Measurements from ENCODE around the gene BLVRB.
A peak's percentile ranks its signal among the peaks of the same experiment; 100 is the strongest.

The BLVRB gene

GRCh38 chr19:40416918-40417642 lies 48.5 kb downstream of the BLVRB start:
- H3K36me3 ChIP-seq (ENCODE audit: control insufficient read depth, insufficient read depth, low read length): no peaks in the 10 kb centered on the region
- peak; percentile 67 for DNase-seq (ENCODE audit: extremely low read depth, insufficient read length)
- no peaks in the 10 kb centered on the region for H3K27me3 ChIP-seq (replicated peaks; ENCODE audit: control insufficient read depth, insufficient read depth, low read length)
- no peak for TF ChIP-seq CTCF (IDR thresholded peaks at IDR 0.05; ENCODE audit: insufficient read depth, low read length, poor library complexity, severe bottlenecking)
- H3K4me3 ChIP-seq (replicated peaks; ENCODE audit: low read depth, low read length): no peak overlapping the region

GRCh38 chr19:40415768-40416167 lies 49.8 kb downstream of the BLVRB start:
- no peak for TF ChIP-seq CTCF (IDR thresholded peaks at IDR 0.05; ENCODE audit: insufficient read depth, low read length, poor library complexity, severe bottlenecking)
- no peaks in the 10 kb centered on the region for H3K27me3 ChIP-seq (replicated peaks; ENCODE audit: control insufficient read depth, insufficient read depth, low read length)
- no peak overlapping the region for H3K4me3 ChIP-seq (replicated peaks; ENCODE audit: low read depth, low read length)
- DNase-seq (ENCODE audit: extremely low read depth, insufficient read length): no peak
- no peaks in the 10 kb centered on the region for H3K36me3 ChIP-seq (ENCODE audit: control insufficient read depth, insufficient read depth, low read length)

- no peak for TF ChIP-seq CTCF (IDR thresholded peaks at IDR 0.05; ENCODE audit: insufficient read depth, low read length, poor library complexity, severe bottlenecking)
Observed at GRCh38 chr19:40414542-40415535, 50.7 kb downstream of the BLVRB start.

GRCh38 chr19:40413291-40413845 lies 52.2 kb downstream of the BLVRB start, which contains the start of gene PRX:
PRX (minus strand) TSS chr19:40413378; CDS start chr19:40407932, 5,446 bp downstream.
- no peak for DNase-seq (ENCODE audit: extremely low read depth, insufficient read length)
- H3K27me3 ChIP-seq (replicated peaks; ENCODE audit: control insufficient read depth, insufficient read depth, low read length): no peaks in the 10 kb centered on the region
- no peaks in the 10 kb centered on the region for H3K36me3 ChIP-seq (ENCODE audit: control insufficient read depth, insufficient read depth, low read length)
- no peak within 1 kb of the TSS for H3K4me3 ChIP-seq (replicated peaks; ENCODE audit: low read depth, low read length)
- no peak for TF ChIP-seq CTCF (IDR thresholded peaks at IDR 0.05; ENCODE audit: insufficient read depth, low read length, poor library complexity, severe bottlenecking)

More at GRCh38 chr19:40414542-40415535, 50.7 kb downstream of the BLVRB start:
- no peaks in the 10 kb centered on the region for H3K36me3 ChIP-seq (ENCODE audit: control insufficient read depth, insufficient read depth, low read length)
- H3K27me3 ChIP-seq (replicated peaks; ENCODE audit: control insufficient read depth, insufficient read depth, low read length): no peaks in the 10 kb centered on the region
- H3K4me3 ChIP-seq (replicated peaks; ENCODE audit: low read depth, low read length): no peak overlapping the region
- DNase-seq (ENCODE audit: extremely low read depth, insufficient read length): no peak

- no peak for DNase-seq (ENCODE audit: extremely low read depth, insufficient read length)
- TF ChIP-seq CTCF (IDR thresholded peaks at IDR 0.05; ENCODE audit: insufficient read depth, low read length, poor library complexity, severe bottlenecking): no peak
- Histone ChIP-seq H3K27me3 (replicated peaks; ENCODE audit: control insufficient read depth, insufficient read depth, low read length) (no peaks in the 10 kb centered on the region), H3K4me3 (replicated peaks; ENCODE audit: low read depth, low read length) (no peak overlapping the region), H3K36me3 (ENCODE audit: control insufficient read depth, insufficient read depth, low read length) (no peaks in the 10 kb centered on the region)
Observed at GRCh38 chr19:40412866-40413265, 52.7 kb downstream of the BLVRB start.

Measured in GM06990 (cell line).